Endothelial cell of umbilical vein (primary cell): ENCODE data around the gene ZBTB4.

Experiments used
- CTCF ChIP-seq, 2 donors: IDR thresholded peaks; 1 replicate in 1 of 2; 2 replicates in 1 of 2; pipeline ENCODE4 v1.5.1; 2011; ENCODE audit warnings: low read length in 2 of 2, mild to moderate bottlenecking in 2 of 2, moderate library complexity in 2 of 2, control low read depth in 1 of 2, inconsistent platforms in 1 of 2, low read depth in 1 of 2; ENCODE audit not compliant: insufficient read depth in 1 of 2; ENCODE audit errors: extremely low read depth in 1 of 2
- JUN ChIP-seq: IDR thresholded peaks from 2 replicates; pipeline ENCODE4 v1.6.1; 2011; ENCODE audit warnings: borderline replicate concordance, low read depth; ENCODE audit not compliant: insufficient read length, insufficient read depth
- MAX ChIP-seq: IDR thresholded peaks from 2 replicates; pipeline ENCODE4 v1.6.1; 2011; ENCODE audit not compliant: insufficient read depth, insufficient read length
- POLR2AphosphoS5 ChIP-seq: IDR thresholded peaks from 2 replicates; pipeline ENCODE4 v1.6.1; 2012; ENCODE audit warnings: low read depth, mild to moderate bottlenecking, control low read depth, low read length, moderate library complexity; ENCODE audit not compliant: insufficient read depth

DNA sequence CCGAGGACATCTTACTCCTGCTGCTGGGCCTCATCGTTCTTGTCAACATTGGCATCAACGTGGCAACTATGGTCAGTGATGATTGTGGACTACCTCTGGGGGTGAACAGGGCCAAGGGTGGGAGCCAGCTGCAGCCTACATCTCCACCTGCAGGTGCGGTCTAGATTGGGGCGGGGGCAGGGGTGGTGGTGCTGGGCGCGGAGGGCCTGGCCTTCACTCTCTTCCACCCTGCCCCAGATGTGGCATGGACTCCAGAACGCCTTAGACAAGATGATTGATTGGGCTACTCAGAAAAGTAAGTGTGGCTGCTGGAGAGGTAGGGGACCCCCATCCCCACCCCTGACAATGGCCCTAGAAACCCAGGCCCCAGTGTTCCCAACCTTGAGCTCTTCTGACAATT is 53.7 kb downstream of the ZBTB4 start:
- TF ChIP-seq CTCF (IDR thresholded peaks at IDR 0.05; ENCODE audit: extremely low read depth in 1 of 2, insufficient read depth in 1 of 2, low read depth in 1 of 2, low read length in 2 of 2) (no peak), POLR2AphosphoS5 (no peak), JUN (no peak), MAX (no peak)
